Astrocyte (in vitro differentiated cells and primary cell): ENCODE measurements around the gene RNF175. TPM values are rescaled to one million over a fixed set of nuclear protein-coding genes. Genes with fewer than 3 reads are reported as not detected.
A peak's percentile ranks its signal among the peaks of the same experiment; 100 is the strongest.

Experiments
- DNase-seq: peaks from one replicate; pipeline ENCODE4 v3.0.0-alpha.2; 2010; ENCODE audit warnings: low read depth
- FAIRE-seq: peaks from 2 replicates; lab custom pipeline; 2011; peaks lifted over from hg19 to GRCh38; lab: Jason Lieb, UNC
- H2AFZ ChIP-seq: 2 replicates; pipeline ENCODE4 v1.6.0; 2012; ENCODE audit warnings: low read depth, low read length, inconsistent platforms
- H3K27ac ChIP-seq: 2 replicates; pipeline ENCODE4 v1.5.1; 2011; ENCODE audit warnings: low read depth, low read length, inconsistent platforms
- H3K27me3 ChIP-seq: 2 replicates; pipeline ENCODE4 v1.6.0; 2011; ENCODE audit warnings: low read length, inconsistent platforms; ENCODE audit not compliant: insufficient read depth
- H3K36me3 ChIP-seq: 2 replicates; pipeline ENCODE4 v1.5.1; 2011; ENCODE audit warnings: low read length, inconsistent platforms; ENCODE audit not compliant: insufficient read depth
- H3K4me1 ChIP-seq: 2 replicates; pipeline ENCODE4 v1.5.1; 2011; ENCODE audit warnings: low read length, inconsistent platforms; ENCODE audit not compliant: insufficient read depth
- H3K4me2 ChIP-seq: 2 replicates; pipeline ENCODE4 v1.6.0; 2012; ENCODE audit warnings: low read length, inconsistent platforms
- H3K4me3 ChIP-seq: 2 replicates; pipeline ENCODE4 v1.5.1; 2011; ENCODE audit warnings: low read depth, mild to moderate bottlenecking, low read length, inconsistent platforms; ENCODE audit not compliant: insufficient read depth
- H3K79me2 ChIP-seq: 2 replicates; pipeline ENCODE4 v1.6.0; 2012; ENCODE audit warnings: mild to moderate bottlenecking, low read length, inconsistent platforms; ENCODE audit not compliant: insufficient read depth
- H3K9ac ChIP-seq: 2 replicates; pipeline ENCODE4 v1.6.0; 2012; ENCODE audit warnings: mild to moderate bottlenecking, low read length, inconsistent platforms
- H3K9me3 ChIP-seq: 2 replicates; pipeline ENCODE4 v1.5.1; 2012; ENCODE audit warnings: low read depth, mild to moderate bottlenecking, low read length, inconsistent platforms; ENCODE audit not compliant: insufficient read depth
- H4K20me1 ChIP-seq: 2 replicates; pipeline ENCODE4 v1.6.0; 2012; ENCODE audit warnings: low read length, inconsistent platforms; ENCODE audit not compliant: insufficient read depth
- H3K27ac Mint-ChIP-seq: one replicate; pipeline ENCODE4 v1.8.0; 2021; ENCODE audit warnings: mild to moderate bottlenecking, mixed read lengths; ENCODE audit not compliant: unreplicated experiment
- H3K27me3 Mint-ChIP-seq: one replicate; pipeline ENCODE4 v1.8.0; 2021; ENCODE audit warnings: low read depth, mixed read lengths; ENCODE audit not compliant: unreplicated experiment
- H3K36me3 Mint-ChIP-seq: one replicate; pipeline ENCODE4 v1.8.0; 2021; ENCODE audit warnings: low read depth, mixed read lengths; ENCODE audit not compliant: unreplicated experiment
- H3K4me1 Mint-ChIP-seq: one replicate; pipeline ENCODE4 v1.8.0; 2021; ENCODE audit warnings: low read depth, mixed read lengths; ENCODE audit not compliant: unreplicated experiment
- H3K4me3 Mint-ChIP-seq: one replicate; pipeline ENCODE4 v1.8.0; 2021; ENCODE audit warnings: mild to moderate bottlenecking, moderate library complexity, mixed read lengths; ENCODE audit not compliant: unreplicated experiment
- H3K9me3 Mint-ChIP-seq: one replicate; pipeline ENCODE4 v1.8.0; 2021; ENCODE audit warnings: mild to moderate bottlenecking, mixed read lengths; ENCODE audit not compliant: unreplicated experiment
- CTCF ChIP-seq: IDR thresholded peaks from 2 replicates; pipeline ENCODE4 v1.5.1; 2011; ENCODE audit warnings: low read depth, mild to moderate bottlenecking, inconsistent platforms, low read length, moderate library complexity; ENCODE audit not compliant: insufficient read depth
- EZH2 ChIP-seq: IDR thresholded peaks from 2 replicates; pipeline ENCODE4 v1.6.1; 2012; ENCODE audit warnings: mild to moderate bottlenecking, low read length, inconsistent platforms; ENCODE audit not compliant: insufficient read depth
- total RNA-seq: library from RNA; stranded (reverse); gene quantifications from 2 replicates; pipeline ENCODE4 v1.2.1, GENCODE V29; 2021

RNF175 gene
- total RNA-seq, 1 donor from 2014 or later: 1.0 TPM

DNA sequence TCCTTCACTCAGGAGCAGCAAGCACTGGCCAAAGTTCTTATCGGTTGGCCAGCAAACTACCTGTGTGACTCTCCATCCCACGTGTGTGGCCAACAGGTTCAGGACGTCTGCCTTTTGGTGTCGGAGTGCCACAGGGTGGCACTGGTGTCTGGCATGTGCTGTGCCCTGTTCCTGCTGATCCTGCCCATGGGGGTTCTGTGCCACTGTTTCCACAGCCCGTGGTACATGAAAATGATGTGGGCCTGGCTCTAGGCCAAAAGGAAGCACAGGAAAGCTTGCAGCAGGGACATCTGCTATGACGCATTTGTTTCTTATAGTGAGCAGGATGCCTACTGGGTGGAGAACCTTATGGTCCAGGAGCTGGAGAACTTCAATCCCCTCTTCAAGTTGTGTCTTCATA is 80.3 kb downstream of the RNF175 start:
- Histone ChIP-seq H3K27ac (no peak overlapping the region), H3K4me2 (no peak overlapping the region), H3K9me3 (peaks cover 2% of the 10 kb centered on the region), H4K20me1 (no peaks in the 10 kb centered on the region), H2AFZ (no peak overlapping the region), H3K36me3 (no peaks in the 10 kb centered on the region), H3K79me2 (no peaks in the 10 kb centered on the region), H3K9ac (no peak overlapping the region), H3K4me1 (peaks cover 13% of the 10 kb centered on the region), H3K27me3 (peaks cover 39% of the 10 kb centered on the region), H3K4me3 (no peak overlapping the region)
- no peak for FAIRE-seq
- Mint-ChIP-seq H3K36me3 (no peaks in the 10 kb centered on the region), H3K27me3 (peaks cover 9% of the 10 kb centered on the region), H3K9me3 (peaks cover 2% of the 10 kb centered on the region), H3K27ac (no peak overlapping the region), H3K4me1 (peaks cover 9% of the 10 kb centered on the region), H3K4me3 (no peak overlapping the region)
- no peak for DNase-seq
- TF ChIP-seq CTCF: no peak
- TF ChIP-seq EZH2: no peak

GRCh38 chr4:153676984-153677383 is 82.8 kb downstream of the RNF175 start:
- H3K79me2 ChIP-seq: no peaks in the 10 kb centered on the region
- peaks cover 10% of the 10 kb centered on the region for H3K4me1 ChIP-seq
- no peaks in the 10 kb centered on the region for H4K20me1 ChIP-seq
- H3K27ac ChIP-seq: peak overlapping the region; percentile 61
- H2AFZ ChIP-seq: no peak overlapping the region
- DNase-seq (peak; percentile 91), FAIRE-seq (peak; percentile 50)
- no peaks in the 10 kb centered on the region for H3K9me3 ChIP-seq
- TF ChIP-seq EZH2: no peak
- TF ChIP-seq CTCF: no peak
- peaks cover 9% of the 10 kb centered on the region for H3K4me1 Mint-ChIP-seq
- H3K27ac Mint-ChIP-seq: no peak overlapping the region
- peak overlapping the region; percentile 44 for H3K4me2 ChIP-seq
- H3K36me3 Mint-ChIP-seq: no peaks in the 10 kb centered on the region
- no peaks in the 10 kb centered on the region for H3K27me3 Mint-ChIP-seq
- no peaks in the 10 kb centered on the region for H3K36me3 ChIP-seq
- H3K27me3 ChIP-seq: peaks cover 19% of the 10 kb centered on the region
- no peak overlapping the region for H3K9ac ChIP-seq
- H3K4me3 ChIP-seq: no peak overlapping the region
- H3K4me3 Mint-ChIP-seq: no peak overlapping the region
- peaks cover 2% of the 10 kb centered on the region for H3K9me3 Mint-ChIP-seq

DNA sequence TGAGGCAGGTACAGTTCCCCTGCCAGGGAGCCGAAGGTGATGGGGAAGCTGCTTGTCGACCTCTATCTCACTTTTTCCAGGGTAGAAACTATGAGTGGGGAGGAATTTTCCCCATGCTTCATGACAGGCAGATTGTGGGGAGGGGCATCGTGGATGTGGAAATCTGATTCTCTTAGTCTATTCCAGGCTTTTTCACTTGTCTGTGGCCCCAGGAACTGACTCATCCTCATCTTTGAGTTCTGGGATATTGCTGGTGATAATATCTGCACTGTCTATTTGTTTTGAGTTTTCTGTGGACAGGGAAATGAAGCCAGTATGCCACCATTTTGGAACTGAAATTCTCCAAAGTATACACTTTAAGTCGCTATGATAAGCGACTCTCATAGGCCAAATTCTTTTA is 83.3 kb downstream of the RNF175 start:
- FAIRE-seq: no peak
- no peak for TF ChIP-seq EZH2
- TF ChIP-seq CTCF: no peak
- H4K20me1 ChIP-seq: no peaks in the 10 kb centered on the region
- H3K4me3 Mint-ChIP-seq: no peak overlapping the region
- no peaks in the 10 kb centered on the region for H3K79me2 ChIP-seq
- no peak overlapping the region for H2AFZ ChIP-seq
- peaks cover 19% of the 10 kb centered on the region for H3K27me3 ChIP-seq
- peaks cover 4% of the 10 kb centered on the region for H3K9me3 Mint-ChIP-seq
- peak overlapping the region; percentile 61 for H3K27ac ChIP-seq
- H3K4me1 ChIP-seq: peaks cover 10% of the 10 kb centered on the region
- no peaks in the 10 kb centered on the region for H3K36me3 ChIP-seq
- no peak overlapping the region for H3K4me3 ChIP-seq
- H3K9ac ChIP-seq: no peak overlapping the region
- H3K4me1 Mint-ChIP-seq: peaks cover 9% of the 10 kb centered on the region
- H3K27ac Mint-ChIP-seq: peak overlapping the region; percentile 16
- no peaks in the 10 kb centered on the region for H3K36me3 Mint-ChIP-seq
- no peaks in the 10 kb centered on the region for H3K27me3 Mint-ChIP-seq
- peak; percentile 41 for DNase-seq
- H3K4me2 ChIP-seq: peak overlapping the region; percentile 44
- no peaks in the 10 kb centered on the region for H3K9me3 ChIP-seq
